NCI-H1694 (cell line): ENCODE data around the gene ADGRB3.
"Not testable (repeated sequence)": the region's sequence is repeated elsewhere in the genome, so short reads cannot be mapped to it uniquely, and the experiment has no call there.

Experiments used
- DNase-seq: peaks from one replicate; lab custom pipeline; 2025; lab: John Stamatoyannopoulos, UW

The ADGRB3 gene

GRCh38 chr6:68650142-68650541 is 15.1 kb downstream of the ADGRB3 start:
- no peak for DNase-seq

- DNase-seq, result no peak
These were observed 16.2 kb downstream of the ADGRB3 start for GRCh38 chr6:68651011-68651985.

GRCh38 chr6:68652117-68652536 is 17.0 kb downstream of the ADGRB3 start:
- DNase-seq, result no peak

GRCh38 chr6:68653074-68653705 is 18.1 kb downstream of the ADGRB3 start:
- no peak for DNase-seq

GRCh38 chr6:68653706-68654089 is 18.6 kb downstream of the ADGRB3 start:
- DNase-seq, result no peak

GRCh38 chr6:68654134-68654533 is 19.1 kb downstream of the ADGRB3 start:
- no peak for DNase-seq

- DNase-seq, result no peak
These were observed 19.9 kb downstream of the ADGRB3 start for GRCh38 chr6:68655028-68655427.

- no peak for DNase-seq
These were observed 22.5 kb downstream of the ADGRB3 start for GRCh38 chr6:68657374-68658139.

GRCh38 chr6:68658338-68658737 is 23.3 kb downstream of the ADGRB3 start:
- no peak for DNase-seq

GRCh38 chr6:68673255-68673654 is 38.2 kb downstream of the ADGRB3 start:
- no peak for DNase-seq

- no peak for DNase-seq
These were observed 40.5 kb downstream of the ADGRB3 start for GRCh38 chr6:68675548-68675947.

- DNase-seq, result not testable (repeated sequence)
These were observed 41.0 kb downstream of the ADGRB3 start for GRCh38 chr6:68676094-68676493.

- DNase-seq, result no peak
These were observed 42.0 kb downstream of the ADGRB3 start for GRCh38 chr6:68677058-68677457.

GRCh38 chr6:68679399-68679798 is 44.3 kb downstream of the ADGRB3 start:
- DNase-seq, result no peak

- DNase-seq, result no peak
These were observed 45.2 kb downstream of the ADGRB3 start for GRCh38 chr6:68680264-68680663.

- no peak for DNase-seq
These were observed 54.8 kb downstream of the ADGRB3 start for GRCh38 chr6:68689910-68690309.

- no peak for DNase-seq
These were observed 56.0 kb downstream of the ADGRB3 start for GRCh38 chr6:68691120-68691519.

GRCh38 chr6:68693271-68693670 is 58.2 kb downstream of the ADGRB3 start:
- no peak for DNase-seq

GRCh38 chr6:68695403-68695802 is 60.3 kb downstream of the ADGRB3 start:
- DNase-seq, result no peak

GRCh38 chr6:68695838-68696237 is 60.8 kb downstream of the ADGRB3 start:
- no peak for DNase-seq

GRCh38 chr6:68697394-68697793 is 62.3 kb downstream of the ADGRB3 start:
- no peak for DNase-seq

GRCh38 chr6:68701159-68701558 is 66.1 kb downstream of the ADGRB3 start:
- no peak for DNase-seq

- no peak for DNase-seq
These were observed 69.4 kb downstream of the ADGRB3 start for GRCh38 chr6:68704485-68704884.
